OCI-LY7 (cell line): ENCODE data around the gene REV3L.

Source experiments
- CTCF ChIP-seq: fragments of 200-600 bp; sonication (generic); conservative IDR thresholded peaks from 2 replicates; pipeline ENCODE4 v1.5.1; 2014; ENCODE audit warnings: mild to moderate bottlenecking, antibody characterized with exemption, low read length, moderate library complexity, mixed read lengths
- EZH2phosphoT487 ChIP-seq: fragments of 200-600 bp; sonication (generic); IDR thresholded peaks from 2 replicates; pipeline ENCODE4 v1.6.1; 2018; ENCODE audit warnings: low read depth, borderline replicate concordance, mild to moderate bottlenecking, mixed run types, antibody characterized with exemption, low read length, moderate library complexity, mixed read lengths

- TF ChIP-seq CTCF: no peak
- TF ChIP-seq EZH2phosphoT487: no peak
Measured at GRCh38 chr6:111423960-111424846, 58.8 kb downstream of the REV3L start.
